ENCODE measurements around the gene JMJD7.

DNA sequence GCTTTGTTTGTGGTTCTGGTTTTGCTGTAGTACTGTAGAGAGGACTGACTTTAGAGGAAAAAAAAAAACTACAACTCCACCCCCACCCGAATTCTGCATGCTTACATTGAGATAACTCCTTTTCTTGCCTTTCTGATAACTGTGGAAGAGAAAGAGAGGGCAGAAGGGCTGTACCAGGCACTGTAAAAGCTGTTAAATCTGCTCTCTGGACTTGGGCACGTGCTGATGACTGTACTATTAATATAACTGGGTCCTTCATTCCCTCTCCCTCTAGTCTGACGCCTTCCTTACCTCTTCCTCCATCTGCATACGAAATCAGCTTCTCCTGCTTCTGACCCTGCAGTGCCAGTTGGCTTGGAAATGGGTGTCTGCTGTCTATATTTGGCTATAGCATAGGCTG lies 38.7 kb upstream of the JMJD7 start:
- TF ChIP-seq POLR2AphosphoS5 (IDR thresholded peaks at IDR 0.05; ENCODE audit: low read depth, low read length) (no peak), POLR2A (IDR thresholded peaks at IDR 0.05; ENCODE audit: low read depth, low read length) (no peak)
